NCI-H2029 treated with DMSO at 0.1 percent for 48 hours (cell line): Measurements from ENCODE around the gene ITPRIPL2.
A peak's percentile ranks its signal among the peaks of the same experiment; 100 is the strongest.

Source experiments
- DNase-seq: peaks from one replicate; lab custom pipeline; 2025; lab: John Stamatoyannopoulos, UW

Gene ITPRIPL2

DNA sequence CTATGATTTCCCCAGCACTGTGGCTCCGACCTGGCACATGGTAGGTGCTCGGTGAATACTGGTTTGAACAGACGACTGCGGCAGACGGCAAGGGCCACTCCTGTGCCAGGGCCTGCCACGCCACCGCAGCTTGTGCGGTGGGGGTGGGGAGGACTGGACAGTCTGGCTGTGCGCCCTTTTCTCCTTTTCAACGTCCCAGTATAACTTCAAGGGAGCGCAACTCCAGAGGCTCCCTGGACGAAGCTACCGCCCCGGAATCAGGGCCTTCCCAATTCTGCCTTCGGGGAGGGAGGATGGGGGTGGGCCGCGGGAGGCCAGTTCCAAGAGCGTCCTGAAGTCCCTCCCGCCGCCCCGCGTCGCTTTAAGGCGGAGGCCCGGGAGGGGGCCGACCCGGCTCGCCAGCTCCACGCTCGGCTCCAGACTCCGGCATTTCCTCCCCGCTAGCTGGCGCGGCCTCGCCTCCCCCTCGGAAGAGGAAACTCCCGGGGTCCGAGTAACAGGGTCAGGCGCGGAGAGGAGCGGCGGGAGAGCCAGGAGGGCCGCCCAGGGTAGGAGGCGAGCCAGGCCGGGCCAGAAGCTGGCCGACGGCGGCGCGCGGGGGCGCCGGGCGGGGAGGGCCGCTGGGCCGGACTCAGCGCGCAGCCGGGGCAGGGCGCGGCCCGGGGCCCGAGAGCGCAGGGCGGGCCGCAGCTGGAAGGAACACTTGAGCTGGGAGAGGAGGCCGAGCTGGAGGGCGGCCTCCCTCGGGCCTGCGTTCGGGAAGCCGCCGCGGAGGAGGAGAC, at the start of gene ITPRIPL2:
Gene ITPRIPL2, plus strand, starts transcription at position 388 of the 782 bp plus-strand sequence. CDS start 498 bp downstream, outside the sequence.
- DNase-seq, result no peak

- DNase-seq, result no peak
Observed at GRCh38 chr16:19066988-19067348, 46.8 kb upstream of the ITPRIPL2 start.

- DNase-seq, result peak; percentile 96
Observed at GRCh38 chr16:19067349-19068236, 46.2 kb upstream of the ITPRIPL2 start, which contains the start of gene COQ7. TSS of gene COQ7 (plus strand) at chr16:19067614. CDS start at chr16:19067665, 51 bp downstream.

DNA sequence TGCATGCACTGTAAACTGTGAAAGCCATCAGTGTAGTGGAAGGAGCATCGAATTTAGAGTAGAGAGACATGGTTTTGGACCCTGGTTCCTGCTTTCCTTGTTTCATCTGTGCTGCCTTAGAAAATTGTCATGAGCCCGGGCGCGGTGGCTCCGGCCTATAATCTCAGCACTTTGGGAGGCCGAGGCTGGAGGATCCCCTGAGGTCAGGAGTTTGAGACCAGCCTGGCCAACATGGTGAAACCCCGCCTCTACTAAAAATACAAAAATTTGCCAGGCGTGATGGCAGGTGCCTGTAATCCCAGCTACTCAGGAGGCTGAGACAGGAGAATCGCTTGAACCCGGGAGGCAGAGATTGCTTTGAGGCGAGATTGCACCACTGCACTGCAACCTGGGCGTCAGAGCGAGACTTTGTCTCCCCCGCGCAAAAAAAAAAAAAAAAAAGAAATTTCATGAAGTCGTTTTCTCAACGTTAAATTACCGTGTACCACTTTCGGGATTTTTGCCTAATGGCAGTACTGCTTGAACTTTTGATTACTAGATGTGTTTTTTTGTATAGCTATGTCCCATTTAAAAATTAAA, 45.4 kb upstream of the ITPRIPL2 start:
- no peak for DNase-seq

- no peak for DNase-seq
Observed at GRCh38 chr16:19071811-19072777, 41.7 kb upstream of the ITPRIPL2 start.

GRCh38 chr16:19073344-19073743, 40.4 kb upstream of the ITPRIPL2 start:
- no peak for DNase-seq

DNA sequence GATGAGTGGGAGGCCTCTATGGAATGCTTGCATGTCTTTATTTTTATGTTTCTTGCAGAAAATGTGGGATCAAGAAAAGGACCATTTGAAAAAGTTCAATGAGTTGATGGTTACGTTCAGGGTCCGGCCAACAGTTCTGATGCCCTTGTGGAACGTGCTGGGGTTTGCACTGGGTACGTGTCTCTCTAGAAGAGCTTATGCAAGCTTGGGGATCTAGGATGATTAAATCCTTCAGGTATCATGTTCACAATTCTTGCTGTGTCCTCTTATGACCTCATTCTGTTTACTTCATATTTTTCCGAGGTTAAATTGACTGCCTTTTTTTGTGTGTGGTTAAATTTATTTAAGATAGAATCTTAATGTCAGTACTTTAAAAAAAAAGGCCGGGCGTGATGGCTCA, 39.9 kb upstream of the ITPRIPL2 start:
- no peak for DNase-seq

GRCh38 chr16:19075511-19075910, 38.3 kb upstream of the ITPRIPL2 start:
- DNase-seq, result no peak

- no peak for DNase-seq
Observed at GRCh38 chr16:19077879-19078278, 35.9 kb upstream of the ITPRIPL2 start.

GRCh38 chr16:19083670-19084069, 30.1 kb upstream of the ITPRIPL2 start:
- no peak for DNase-seq

- DNase-seq, result no peak
Observed at GRCh38 chr16:19084139-19084538, 29.6 kb upstream of the ITPRIPL2 start.

DNA sequence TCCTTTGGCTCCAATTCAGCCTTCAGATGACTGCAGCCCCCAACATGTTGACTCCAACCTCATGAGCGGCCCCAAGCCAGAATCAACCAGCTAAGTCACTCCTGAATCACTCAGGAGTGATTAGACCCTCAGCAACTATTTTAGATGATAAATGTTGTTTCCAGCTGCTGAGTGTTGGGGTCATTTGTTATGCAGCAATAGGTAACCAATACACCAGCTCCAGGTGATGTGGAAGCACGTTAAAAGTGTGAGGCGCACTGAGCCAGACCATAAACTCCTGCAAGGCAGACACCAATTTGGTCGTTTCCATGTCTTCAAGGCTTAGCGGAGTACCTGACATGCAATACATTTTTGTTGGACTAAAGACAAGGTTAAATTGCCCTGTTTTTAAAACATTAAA, 28.9 kb upstream of the ITPRIPL2 start:
- no peak for DNase-seq

GRCh38 chr16:19085679-19086200, 28.0 kb upstream of the ITPRIPL2 start:
- no peak for DNase-seq

GRCh38 chr16:19086322-19087199, 27.2 kb upstream of the ITPRIPL2 start:
- peak; percentile 63 for DNase-seq

DNA sequence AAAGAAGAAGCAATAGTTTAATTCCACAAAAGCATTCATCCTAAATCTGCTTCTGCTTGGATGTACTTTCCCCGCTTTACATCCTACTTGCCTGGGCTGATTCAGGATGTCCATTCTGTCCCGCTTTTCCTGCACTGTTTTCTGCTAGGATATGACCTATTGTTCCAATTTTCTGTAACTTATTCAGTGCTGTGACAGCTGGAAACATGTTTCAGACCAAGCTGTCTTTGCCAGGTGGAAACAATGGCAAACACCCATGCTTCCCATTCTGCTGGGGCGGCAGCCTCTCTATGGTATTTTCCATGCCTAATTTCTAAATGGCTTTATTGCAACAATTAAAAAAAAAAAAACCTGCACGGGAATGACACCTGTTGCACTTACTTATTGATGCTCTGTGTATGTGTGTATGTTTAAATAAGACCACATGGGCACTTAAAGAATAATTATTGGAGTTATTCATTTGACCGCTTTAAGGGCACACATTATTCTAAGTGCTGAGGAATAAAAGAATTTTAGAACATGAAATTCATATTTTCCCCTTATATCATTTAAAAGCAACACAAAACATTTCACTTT, 25.3 kb upstream of the ITPRIPL2 start:
- DNase-seq, result no peak

DNA sequence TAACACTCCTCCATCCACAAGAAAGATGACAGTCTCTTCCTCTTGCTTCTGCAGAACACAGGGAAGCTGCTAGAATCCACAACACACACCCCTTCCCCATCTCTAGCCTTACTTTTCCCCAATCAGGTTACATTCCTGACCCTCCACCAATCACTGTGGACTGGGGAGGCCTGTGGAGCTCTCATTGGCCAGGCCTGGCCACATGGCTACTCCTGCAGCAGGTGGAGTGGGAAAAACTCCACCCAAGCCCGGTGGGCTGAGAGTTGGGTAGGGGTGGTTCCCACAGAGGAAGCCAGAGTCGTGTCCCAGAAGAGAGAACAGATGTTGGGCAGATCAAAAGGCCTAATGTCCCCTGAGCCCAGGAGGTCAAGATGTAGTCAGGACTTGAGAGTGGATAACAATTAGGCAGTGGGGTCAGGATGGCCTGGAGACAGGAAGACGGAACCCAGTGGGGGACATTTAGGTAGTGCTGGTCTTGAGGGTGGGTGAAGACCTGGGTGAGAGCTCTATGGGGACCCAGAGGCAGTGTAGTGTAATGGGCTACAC, 24.3 kb upstream of the ITPRIPL2 start:
- no peak for DNase-seq

DNA sequence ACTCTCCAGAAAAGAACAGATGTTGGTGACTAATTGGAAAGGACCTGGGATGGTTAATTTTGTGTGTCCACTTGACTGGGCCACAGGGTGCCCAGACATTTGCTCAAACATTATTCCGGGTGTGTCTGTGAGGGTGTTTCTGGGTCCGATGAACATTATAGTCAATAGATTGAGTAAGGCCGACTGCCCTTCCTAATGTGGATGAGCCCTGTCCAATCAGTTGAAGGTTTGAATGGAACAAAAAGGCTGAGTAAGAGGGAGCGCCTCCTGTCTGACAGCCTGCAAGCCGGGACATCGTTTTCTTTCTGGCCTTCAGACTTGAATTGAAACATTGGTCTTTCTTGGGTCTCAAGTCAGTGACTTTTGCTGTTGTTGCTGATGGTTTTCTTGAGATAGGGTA, 22.8 kb upstream of the ITPRIPL2 start:
- no peak for DNase-seq

DNA sequence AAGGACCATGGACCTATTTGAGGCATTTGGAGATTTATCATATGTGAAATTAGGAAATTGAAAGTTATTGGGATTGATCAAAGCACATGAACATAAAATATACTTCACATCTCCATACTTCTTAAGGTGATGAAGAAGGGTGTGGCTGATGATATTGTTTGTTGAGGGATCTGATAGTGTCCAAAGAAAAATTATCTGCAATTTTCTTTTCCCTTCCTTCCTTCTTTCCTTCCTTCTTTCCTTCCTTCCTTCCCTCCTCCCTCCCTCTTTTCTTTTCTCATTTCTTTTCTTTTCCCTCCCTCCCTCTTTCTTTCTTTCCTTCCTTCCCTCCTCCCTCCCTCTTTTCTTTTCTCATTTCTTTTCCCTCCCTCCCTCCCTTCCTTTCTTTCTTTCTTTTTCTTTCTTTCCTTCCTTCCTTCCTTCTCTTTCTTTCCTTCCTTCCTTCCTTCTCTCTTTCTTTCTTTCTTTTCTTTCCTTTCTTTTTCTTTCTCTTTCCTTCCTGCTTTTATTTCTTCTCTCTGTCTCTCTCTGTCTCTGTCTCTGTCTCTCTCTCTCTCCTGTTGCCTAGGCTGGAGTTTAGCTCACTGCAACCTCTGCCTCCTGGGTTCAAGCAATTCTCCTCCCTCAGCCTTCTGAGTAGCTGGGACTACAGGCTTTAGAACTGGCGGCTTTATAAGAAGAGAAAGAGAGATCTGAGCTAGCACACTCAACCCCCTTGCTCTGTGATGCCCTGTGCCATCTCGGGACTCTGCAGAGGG, 20.9 kb upstream of the ITPRIPL2 start:
- no peak for DNase-seq
